ENCODE measurements around the gene CRISPLD2.
"Not testable (repeated sequence)": the region's sequence is repeated elsewhere in the genome, so short reads cannot be mapped to it uniquely, and the experiment has no call there.

CRISPLD2 gene

GRCh38 chr16:84842516-84843148 is 22.8 kb downstream of the CRISPLD2 start:
- peak; percentile 35 for DNase-seq

DNA sequence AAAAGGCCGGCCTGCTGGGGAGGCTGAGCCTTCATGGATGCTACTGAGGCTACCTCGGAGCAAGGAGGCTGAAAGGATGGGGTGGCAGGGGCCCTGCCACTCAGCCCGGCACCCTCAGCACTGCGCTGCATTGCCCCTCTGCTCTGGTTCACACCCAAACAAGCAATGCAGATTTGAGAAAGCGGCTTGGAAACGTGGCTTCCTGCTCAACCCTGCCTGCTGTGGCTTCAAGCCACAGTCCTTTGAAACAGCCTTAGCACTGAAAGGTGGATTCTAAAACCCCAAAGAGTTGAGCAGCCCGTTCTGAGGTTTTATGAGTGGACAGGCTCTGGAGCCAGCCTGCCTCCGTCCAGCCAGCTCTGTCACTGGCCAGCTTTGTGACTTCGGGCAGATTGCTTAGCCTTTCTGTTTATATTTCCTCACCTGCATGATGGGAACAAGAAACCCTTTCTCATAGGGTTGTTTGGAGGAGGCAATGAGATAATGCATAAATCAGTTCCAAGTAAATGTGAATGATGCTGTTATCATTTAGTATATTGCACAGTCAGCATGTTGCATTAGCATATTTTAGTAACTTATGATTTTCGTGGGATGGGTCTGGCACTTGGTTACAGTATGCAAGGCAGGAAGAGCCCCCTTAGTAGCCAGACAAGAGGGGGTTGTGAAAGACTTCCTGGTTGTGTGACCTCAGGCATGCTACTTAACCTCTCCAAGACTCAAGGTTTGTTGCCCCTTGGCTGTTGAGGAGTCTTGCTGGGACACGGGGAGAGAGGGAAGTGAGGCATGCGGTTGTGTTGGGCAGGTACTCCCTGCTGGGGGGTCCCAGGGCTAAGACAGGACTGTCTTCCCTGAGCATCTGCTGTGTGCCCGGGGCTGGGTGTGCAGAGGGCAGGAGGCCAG is 23.6 kb downstream of the CRISPLD2 start:
- no peak for DNase-seq

- peak; percentile 53 for DNase-seq
These were observed 24.2 kb downstream of the CRISPLD2 start for GRCh38 chr16:84844049-84844350.

DNA sequence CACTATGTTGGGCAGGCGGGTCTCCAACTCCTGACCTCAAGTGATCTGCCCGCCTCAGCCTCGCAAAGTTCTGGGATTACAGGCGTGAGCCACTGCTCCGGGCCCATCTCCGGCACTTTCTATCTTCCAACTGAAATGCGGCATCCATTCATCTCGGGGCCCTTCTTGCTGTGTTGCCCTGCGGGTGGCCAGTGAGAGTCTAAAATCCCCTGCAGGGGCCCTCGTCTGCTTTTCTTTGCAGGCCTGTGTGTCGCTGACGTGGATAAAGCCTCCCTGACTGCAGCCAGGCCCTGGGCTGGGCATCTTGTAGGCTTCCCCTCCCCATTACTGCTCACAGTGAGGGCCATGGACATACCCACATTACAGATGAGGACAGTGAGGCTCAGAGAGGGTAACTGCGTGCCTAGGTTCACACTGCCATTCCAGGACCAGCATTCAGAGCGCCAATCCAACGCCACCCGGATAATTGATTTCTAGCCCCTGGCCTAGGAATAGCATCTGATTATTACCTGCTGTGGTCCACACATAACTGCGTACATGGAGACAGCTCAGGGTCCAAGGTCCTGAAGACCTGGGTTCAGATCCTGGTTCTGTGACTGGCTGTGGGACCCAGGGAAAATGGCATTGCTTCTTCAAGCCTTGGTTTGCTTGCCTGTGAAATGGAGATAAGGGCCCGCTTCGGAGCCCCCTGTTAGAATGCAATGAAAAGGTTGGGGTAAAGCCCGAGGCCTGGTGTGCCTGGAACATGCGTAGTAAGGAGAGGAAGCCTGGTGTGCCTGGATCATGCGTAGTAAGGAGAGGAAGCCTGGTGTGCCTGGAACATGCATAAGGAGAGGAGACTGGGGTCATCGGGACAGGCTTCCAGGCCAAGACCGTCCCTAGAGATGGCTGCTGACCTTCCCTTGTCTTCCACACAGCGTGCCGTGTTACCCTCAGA is 25.0 kb downstream of the CRISPLD2 start:
- no peak for DNase-seq

DNA sequence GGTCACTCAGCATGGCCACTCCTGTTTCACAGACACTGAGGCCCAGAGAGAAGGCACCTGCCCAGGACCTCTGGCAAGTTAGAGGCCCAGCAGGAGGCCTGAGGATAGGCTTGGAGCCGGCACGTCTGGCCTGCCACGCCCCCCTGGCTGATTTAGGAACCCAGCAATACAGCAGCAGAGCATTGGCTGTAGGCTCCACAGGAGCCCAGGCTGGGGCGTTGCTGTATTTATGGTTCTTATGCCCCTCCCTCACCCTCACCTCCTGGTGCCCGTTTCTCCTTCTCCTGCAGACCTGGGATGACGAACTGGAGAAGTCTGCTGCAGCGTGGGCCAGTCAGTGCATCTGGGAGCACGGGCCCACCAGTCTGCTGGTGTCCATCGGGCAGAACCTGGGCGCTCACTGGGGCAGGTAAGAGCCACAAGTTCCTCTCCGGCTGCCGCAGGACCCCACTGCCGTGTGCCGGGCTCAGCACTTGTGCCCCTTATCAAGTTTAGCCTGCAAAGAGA is 25.8 kb downstream of the CRISPLD2 start:
- DNase-seq, result no peak

DNA sequence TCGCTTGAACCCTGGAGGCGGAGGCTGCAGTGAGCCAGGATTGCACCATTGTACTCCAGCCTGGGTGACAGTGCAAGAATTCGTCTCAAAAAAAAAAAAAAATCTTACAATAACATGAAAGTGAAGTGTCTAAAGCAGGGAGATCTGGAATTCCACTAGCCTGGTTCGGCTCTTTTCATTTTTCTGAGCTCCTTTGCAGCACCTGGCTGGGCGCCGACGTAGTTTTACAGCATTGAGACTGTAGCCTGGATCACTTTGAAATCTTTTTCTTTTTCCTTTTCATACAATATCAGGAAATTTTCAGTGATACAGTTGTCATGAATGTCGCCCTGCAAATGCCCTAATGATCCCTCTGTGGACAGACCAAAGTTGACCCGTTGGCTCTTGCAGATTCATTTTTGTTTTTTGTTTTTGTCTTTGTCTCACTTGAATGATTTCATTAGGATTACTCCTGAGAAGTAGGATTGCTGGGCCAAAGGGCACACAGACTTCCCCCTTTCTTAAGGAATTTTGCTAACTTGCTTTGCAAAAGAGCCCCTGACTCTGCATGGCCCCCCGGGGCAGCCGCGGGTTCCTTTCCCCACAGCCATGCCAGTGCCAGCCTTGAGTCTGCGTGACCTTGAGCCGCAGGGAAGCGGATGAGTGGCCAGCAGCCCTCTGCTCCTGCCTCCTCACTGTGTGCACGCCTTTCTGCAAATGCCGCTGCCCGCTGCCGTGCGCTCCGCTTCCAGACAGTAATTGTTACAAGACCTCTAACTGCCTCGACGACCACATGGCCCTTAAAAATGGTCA is 28.0 kb downstream of the CRISPLD2 start:
- DNase-seq, result no peak

DNA sequence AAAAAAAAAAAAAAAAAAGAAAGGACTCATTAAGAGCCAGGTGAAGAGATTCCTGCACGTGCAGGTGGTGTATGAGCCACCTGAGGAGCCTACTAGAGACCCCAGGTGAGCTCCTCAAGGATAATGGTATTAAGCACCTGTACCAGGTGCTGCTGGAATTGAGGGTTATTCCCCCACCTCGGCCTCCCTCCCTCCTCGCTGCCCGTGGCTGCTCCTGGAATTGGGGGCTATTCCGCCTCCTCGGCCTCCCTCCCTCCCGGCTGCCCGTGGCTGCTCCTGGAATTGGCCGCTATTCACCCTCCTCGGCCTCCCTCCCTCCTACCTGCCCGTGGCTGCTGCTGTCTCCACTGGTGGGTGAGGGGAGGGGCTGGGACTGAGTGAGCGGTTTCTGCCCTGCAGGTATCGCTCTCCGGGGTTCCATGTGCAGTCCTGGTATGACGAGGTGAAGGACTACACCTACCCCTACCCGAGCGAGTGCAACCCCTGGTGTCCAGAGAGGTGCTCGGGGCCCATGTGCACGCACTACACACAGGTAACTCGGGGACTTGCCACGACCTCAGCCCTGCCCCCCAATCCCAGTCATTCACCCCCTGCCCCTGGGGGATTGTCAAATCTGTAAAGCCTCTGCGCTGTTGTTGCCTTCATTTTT is 29.3 kb downstream of the CRISPLD2 start:
- DNase-seq, result no peak

- no peak for DNase-seq
These were observed 30.0 kb downstream of the CRISPLD2 start for GRCh38 chr16:84849751-84850150.

DNA sequence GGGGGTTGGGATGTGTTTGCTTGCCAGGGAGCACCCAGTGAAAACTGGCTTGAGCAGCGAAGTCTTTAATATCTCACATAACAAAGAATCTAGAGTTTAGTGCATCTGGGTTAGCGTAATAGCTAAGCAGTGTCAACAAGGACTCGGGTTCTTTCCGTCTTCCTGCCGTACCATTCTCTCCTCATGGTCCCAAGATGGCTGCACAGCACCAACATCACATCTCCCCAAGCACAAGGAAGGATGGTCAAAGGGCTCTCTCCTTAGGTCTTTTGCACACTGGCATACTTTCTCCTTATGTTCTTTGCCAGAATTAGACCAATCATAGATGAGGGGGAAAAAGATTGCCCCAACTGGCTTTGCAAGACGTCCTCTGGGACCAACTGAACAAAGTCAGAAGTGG is 30.9 kb downstream of the CRISPLD2 start:
- no peak for DNase-seq

DNA sequence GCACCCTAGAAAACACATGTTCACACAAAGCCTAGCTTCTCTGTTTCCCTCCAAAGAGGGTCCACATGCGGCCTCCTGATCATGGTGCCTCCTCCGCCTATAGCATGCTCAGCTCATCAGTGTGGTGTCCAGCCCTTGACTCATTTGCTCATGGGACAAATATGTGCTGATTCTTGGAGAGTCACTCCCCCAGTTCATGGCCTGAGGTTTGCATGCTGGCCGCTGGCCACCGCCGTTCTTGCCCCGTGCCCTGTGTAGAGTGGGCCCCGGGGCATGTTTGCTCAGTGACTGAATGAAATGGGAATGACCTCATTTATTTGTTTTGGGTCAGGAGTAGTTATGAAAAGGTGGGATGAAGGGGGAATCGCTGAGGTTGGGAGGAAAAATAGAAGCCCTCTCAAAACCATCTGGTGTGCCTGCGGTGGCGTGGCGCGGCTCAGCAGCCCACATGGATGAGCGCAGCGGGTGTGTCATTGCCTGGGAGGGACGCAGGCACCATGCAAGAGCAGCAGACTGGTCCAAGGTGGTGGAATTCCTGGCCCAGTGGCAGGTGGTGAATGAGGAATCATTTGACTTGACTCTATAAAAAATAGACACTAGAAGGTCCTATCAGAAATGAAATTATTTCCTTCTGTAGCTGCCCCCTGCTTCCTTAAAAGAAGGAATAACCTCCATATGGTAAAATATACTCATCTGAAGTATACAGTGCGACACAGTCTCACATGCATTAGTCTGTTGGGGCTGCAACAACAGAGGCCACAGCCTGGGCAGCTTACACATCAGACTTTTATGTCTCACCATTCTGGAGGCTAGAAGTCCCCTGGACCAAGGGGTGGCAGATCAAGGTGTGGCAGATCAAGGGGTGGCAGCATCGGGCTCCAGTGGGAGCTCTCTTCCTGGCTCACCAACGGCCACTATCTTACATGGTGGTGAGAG is 31.7 kb downstream of the CRISPLD2 start:
- peak; percentile 63 for DNase-seq

DNA sequence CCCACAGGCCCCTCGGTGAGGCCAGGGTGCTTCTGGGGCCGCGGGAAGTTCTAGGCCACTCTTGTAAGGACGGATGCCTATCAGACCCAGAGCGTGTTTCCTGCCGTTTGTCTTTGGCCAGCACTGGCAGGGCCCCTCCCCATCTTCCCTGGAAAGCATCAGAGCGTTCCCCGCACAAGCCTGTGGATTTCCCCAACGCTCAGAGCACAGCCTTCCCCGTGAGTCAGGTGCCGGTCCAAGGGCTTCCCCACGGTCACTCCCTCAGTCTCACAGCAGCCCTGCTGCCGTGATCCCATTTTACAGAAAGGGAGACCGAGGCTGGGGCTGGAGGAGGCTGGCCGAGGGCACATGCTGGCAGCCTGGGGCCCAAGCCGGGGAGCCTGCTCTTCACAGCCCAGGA is 33.7 kb downstream of the CRISPLD2 start:
- DNase-seq, result no peak

GRCh38 chr16:84854759-84855158 is 35.0 kb downstream of the CRISPLD2 start:
- DNase-seq, result no peak

DNA sequence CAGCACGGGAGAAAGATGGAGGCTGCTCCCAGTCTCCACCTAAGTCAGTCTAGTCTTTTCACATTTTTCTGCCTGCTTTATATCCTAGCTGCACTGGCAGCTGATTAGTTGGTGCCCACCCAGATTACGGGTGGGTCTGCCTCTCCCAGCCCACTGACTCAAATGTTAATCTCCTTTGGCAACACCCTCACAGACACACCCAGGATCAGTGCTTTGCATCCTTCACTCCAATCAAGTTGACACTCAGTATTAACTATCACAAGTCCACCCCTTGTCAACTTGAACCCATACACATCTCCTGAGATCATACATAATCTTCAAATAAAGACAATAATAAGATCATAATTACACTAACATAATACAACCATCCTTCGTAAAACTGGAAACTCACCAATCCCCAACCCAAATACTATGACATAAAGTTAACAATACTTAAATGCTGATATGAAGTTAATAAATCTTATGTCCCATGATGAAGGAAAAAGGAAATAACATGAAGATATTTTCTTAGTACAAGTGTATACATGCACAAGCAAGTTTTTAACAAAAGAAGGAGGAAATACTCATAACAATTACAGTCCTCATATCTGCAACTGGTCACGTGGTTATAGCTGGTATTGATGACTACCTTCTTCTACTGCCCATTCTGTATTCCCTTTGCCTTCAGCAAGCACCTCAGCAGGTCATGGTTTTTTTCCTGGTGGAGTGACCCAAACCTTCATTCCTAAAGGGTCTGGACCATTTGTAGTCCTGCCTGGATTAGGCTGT is 35.8 kb downstream of the CRISPLD2 start:
- not testable (repeated sequence) for DNase-seq

GRCh38 chr16:84856203-84856581 is 36.4 kb downstream of the CRISPLD2 start:
- not testable (repeated sequence) for DNase-seq

GRCh38 chr16:84856811-84857210 is 37.0 kb downstream of the CRISPLD2 start:
- not testable (repeated sequence) for DNase-seq

DNA sequence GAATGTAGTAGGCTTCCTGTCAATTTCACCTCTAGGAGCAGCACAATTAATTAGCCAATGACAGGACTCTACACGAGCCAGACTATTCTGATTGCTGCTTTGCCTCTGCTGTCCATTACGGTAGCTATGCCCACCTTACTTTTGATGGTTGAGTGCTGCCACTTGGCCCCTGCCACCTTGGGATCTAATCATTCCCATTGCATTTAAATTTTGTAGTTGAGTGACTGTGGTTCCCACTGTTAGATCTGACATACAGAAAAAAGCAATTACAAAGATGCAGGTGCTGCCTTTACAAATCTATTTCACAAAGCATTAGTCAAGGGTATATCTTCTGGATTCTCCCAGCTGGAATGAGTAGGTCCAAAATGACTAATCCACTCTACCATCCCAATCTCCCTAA is 39.9 kb downstream of the CRISPLD2 start:
- DNase-seq, result no peak

DNA sequence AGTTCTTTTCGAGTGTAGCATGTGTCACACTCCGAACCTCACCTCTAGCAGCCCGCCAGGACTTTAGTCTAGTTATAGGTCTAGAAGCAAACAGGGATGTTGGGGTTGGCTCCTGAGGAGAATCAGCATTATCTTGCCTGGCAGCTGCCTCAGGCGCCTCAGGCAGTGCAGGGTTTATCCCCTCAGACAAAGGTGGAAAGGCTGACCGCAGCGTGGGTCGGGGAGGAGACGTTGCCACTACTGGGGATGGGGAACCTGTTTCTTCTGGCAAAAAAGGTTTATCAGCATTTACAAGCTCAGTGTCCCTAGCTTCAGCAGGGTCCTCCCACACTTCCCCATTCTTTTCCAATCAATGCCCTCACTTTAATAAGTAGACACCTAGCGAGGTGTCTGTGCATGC is 40.6 kb downstream of the CRISPLD2 start:
- DNase-seq, result no peak

DNA sequence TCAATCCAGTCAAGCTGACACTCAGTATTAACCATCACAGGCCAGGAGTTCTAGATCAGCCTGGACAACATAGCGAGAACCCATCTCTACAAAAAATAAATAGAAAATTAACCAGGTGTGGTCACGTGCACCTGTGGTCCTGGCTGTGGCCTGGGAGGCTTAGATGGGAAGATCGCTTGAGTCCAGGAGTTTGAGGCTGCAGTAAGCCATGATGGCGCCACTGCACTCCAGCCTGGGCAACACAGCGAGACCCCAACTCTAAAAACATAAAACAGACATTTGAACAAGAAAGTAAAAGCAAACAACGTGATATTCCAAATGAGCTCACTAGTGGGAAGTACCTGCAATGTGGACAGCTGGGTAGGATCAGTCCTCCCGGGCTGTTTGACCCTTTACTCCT is 41.9 kb downstream of the CRISPLD2 start:
- no peak for DNase-seq

GRCh38 chr16:84862804-84863480 is 43.2 kb downstream of the CRISPLD2 start:
- DNase-seq, result no peak

Measured in NCI-H510A treated with DMSO at 0.1 percent for 48 hours (cell line).